GM18499 (cell line): ENCODE results near the gene OLFML1.
"Not testable (repeated sequence)": the region's sequence is repeated elsewhere in the genome, so short reads cannot be mapped to it uniquely, and the experiment has no call there.

ENCODE experiments used
- ATAC-seq: cut with Tn5 transposase; IDR thresholded peaks from one replicate; pipeline ENCODE4 v1.9.1; 2021; ENCODE audit warnings: moderate number of reproducible peaks; ENCODE audit not compliant: insufficient read depth, unreplicated experiment

The OLFML1 gene

DNA sequence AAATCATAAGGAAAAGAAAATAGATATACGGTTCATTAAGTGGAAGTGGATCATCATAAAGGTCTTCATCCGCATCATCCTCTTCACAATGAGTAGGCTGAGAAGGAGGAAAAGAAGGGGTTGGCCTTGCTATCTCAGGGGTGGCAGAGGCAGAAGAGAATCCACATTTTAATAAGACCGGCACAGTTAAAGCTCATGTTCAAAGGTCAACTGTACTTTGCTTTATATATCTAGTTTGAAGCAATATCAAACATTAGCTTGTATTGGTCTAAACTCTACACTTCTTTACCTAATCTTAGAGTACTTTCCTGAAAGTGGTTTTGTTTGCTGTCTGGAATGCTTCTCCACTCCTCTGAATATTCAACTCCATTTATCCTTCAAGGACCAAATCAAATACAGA, 22.8 kb downstream of the OLFML1 start:
- ATAC-seq: no peak

- ATAC-seq: no peak
These were observed 24.7 kb downstream of the OLFML1 start for GRCh38 chr11:7509966-7510365.

- ATAC-seq: no peak
These were observed 26.1 kb downstream of the OLFML1 start for GRCh38 chr11:7511401-7511800.

GRCh38 chr11:7512525-7513233, 27.4 kb downstream of the OLFML1 start:
- ATAC-seq: peak; percentile 70

- ATAC-seq: peak; percentile 36
These were observed 28.2 kb downstream of the OLFML1 start, which contains the start of gene PPFIBP2 for GRCh38 chr11:7513234-7514098. Gene PPFIBP2, plus strand, starts transcription at chr11:7513999. Its CDS starts 35,477 bp downstream, at chr11:7549476.

DNA sequence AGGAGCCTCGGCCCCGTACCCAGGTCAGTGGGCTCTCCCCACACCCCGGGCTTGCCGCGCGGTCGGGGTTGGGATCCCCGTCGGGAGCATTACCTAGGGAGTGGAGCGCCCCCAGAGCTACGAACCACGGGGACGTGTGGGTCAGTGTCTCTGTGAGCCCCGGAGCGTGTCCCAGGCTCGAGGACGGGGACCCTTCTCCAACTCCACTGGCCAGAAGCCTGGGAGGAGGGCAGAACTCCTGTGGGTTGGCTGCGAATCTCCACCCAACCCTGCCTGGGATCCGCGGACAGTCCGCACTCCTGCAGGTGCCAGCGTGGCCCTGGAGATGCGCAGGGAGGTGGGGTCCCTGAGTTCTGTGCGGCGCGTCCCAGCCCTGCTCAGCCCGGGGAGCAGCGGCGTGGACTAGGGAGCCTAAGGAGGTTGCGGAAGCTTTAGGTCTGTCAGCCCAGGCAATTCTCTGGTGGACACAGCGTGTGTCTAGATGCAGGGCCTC, 28.8 kb downstream of the OLFML1 start:
- no peak for ATAC-seq

- no peak for ATAC-seq
These were observed 30.2 kb downstream of the OLFML1 start for GRCh38 chr11:7515447-7515886.

DNA sequence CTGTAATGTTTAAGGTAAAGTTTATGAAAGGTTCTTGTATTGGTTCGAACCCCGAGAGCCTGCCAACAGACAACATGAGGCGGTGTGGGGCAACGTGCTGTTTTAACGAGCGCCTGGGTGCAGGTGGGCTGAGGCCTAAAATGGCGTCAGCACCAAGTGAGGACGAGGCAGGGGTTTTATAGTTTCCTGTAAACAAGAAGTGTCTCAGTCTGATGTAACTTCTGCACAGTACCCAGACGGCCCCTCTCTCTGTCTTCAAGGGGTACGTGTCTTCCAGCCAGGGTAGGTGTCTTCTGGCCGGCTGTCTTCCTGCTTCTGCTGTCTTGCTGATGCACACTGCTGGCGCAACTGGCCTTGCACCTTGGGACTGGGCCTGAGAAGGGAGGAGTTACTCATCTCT, 31.2 kb downstream of the OLFML1 start:
- ATAC-seq: no peak

- not testable (repeated sequence) for ATAC-seq
These were observed 32.4 kb downstream of the OLFML1 start for GRCh38 chr11:7517743-7518142.

DNA sequence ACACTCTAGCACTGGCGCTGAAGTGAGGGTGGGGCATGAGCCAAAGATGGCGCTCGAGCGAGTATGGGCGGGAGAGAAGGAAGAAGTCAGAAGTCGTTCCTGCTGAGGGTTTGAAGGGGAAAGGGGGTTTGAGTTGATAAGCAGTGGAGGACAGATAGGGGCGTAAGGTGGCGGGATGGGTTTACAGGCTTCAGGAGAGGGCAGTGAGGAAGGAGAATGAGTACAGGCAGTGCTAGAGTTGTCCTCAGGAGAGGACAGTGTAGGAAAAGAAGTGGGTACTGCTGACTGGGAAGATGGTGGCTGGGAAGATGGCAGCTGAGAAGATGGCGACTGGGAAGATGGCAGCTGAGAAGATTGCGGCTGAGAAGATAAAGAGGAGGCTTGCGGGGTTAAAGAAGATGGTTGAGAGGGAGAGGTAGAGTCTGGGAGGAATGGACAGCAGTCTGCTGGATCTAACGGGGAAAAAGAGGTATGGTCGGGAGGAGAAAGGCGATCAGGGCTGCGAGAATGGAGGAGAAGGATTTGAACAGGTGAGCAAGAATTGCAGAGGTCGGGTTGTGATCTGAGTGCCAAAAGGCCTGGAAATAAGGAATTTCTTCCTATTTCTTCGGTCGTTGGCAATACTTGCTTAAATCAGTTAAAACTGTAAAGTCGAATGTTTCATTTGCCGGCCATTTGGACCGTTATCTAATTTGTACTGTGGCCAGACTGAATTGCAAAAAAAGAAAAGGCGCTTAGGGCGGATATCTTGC, 33.7 kb downstream of the OLFML1 start:
- ATAC-seq: no peak

DNA sequence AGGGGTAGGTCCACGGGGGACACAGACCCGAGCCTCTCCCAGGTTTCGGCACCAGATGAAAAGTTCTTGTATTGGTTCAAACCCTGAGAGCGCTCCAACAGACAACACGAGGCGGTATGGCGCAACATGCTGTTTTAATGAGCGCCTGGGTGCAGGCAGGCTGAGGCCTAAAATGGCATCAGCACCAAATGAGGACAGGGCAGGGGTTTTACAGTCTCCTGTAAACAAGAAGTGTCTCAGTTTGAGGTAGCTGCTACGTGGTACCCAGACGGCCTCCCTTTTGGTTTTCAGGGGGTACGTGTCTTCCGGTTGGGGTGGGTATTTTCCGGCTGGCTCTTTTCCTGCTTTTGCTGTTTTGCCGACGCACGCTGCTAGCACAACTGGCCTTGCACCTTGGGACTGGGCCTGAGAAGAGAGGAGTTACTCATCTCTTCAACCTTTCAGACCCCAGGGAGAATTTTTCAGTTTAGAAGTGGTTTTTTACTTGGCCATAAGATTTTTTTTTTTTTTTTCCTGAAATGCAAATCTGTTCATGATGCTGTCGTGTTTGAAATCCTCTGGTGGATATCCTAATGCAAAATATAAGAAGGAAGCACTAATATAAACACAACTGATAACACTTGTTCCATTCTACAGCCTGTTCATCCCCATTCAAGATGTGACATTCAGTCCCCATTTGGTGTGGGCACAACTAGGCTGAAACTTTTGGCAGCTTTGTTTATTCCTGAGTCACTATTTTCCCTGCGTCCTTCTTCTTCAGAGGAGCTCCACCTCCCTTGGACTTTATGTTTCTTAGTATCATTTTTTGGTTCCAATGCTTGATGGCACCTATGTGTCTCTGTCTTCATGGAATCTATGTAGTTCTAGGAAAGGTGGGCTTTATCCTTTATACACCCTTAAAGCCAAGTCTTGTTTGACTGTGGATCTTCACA, 35.0 kb downstream of the OLFML1 start:
- peak; percentile 37 for ATAC-seq

GRCh38 chr11:7520981-7521487, 35.7 kb downstream of the OLFML1 start:
- peak; percentile 71 for ATAC-seq

- ATAC-seq: no peak
These were observed 36.8 kb downstream of the OLFML1 start for GRCh38 chr11:7522121-7522520.

- ATAC-seq: no peak
These were observed 37.2 kb downstream of the OLFML1 start for GRCh38 chr11:7522546-7522945.

DNA sequence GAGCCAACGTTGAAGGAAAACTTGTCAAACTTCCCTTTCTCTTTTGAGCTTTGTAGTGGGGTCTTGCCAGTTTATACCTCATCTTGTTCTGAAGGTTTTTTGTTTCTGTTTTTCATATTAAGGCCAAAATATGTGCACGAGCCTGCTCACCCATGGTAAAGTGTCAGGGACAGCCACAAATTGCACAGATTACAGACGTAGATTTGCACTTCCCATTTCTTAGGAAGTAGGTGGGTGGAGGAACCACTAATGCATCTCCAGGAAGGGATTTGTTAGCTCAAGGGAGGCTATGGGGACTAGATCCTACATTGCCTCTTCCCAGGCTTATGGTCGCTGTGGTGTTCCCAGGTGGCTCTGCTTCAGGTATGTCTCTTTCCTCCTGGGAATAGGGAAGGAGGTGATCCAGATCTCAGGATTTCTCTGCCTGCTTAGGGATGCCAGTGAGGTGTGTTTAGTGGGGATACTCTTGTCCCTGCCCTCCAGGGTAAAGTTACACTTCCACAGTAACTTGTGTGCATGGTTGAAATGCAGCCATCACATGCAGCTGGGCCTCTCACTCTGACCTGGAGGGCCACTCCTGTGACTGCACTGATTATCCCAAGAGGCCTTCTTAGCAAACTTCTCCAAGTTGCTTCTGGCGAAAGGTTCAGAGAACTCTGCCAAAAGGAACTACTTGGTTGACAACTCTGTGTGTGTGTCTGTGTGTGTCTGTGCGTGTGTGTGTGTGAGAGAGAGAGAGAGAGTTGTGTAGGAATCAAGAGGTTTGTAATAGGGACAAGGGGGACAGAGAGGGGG, 38.3 kb downstream of the OLFML1 start:
- no peak for ATAC-seq

- no peak for ATAC-seq
These were observed 39.3 kb downstream of the OLFML1 start for GRCh38 chr11:7524462-7525235.

- no peak for ATAC-seq
These were observed 40.1 kb downstream of the OLFML1 start for GRCh38 chr11:7525424-7525823.

GRCh38 chr11:7527029-7527428, 41.7 kb downstream of the OLFML1 start:
- no peak for ATAC-seq
